RWPE1 (cell line): Measurements from ENCODE around the gene TLDC2.
"Not testable (repeated sequence)": the region's sequence is repeated elsewhere in the genome, so short reads cannot be mapped to it uniquely, and the experiment has no call there.

Experiments used
- CTCF ChIA-PET: fragments of 350-600 bp; sonication (Branson Sonifier 250); formaldehyde crosslinking; extraction: SDS; loops from one replicate; lab custom pipeline; 2021; lab: Yijun Ruan, JAX
- POLR2A ChIA-PET: fragments of 400-600 bp; formaldehyde crosslinking; extraction: SDS; loops from one replicate; lab custom pipeline; 2020; ENCODE audit warnings: antibody characterized with exemption; ENCODE audit not compliant: low non-redundant PET; lab: Yijun Ruan, JAX
- DNase-seq: peaks from one replicate; pipeline ENCODE4 v3.0.0; 2012; ENCODE audit warnings: low spot score
- H3K27ac ChIP-seq: fragments of 450-650 bp; 2 replicates; pipeline ENCODE4 v1.5.1; 2017
- TF ChIP-seq, protein P1 (sequence below): fragments of 450-650 bp; conservative IDR thresholded peaks from 2 replicates; pipeline ENCODE4 v1.5.1; 2017; ENCODE audit warnings: low read depth, mild to moderate bottlenecking

TLDC2 gene

DNA sequence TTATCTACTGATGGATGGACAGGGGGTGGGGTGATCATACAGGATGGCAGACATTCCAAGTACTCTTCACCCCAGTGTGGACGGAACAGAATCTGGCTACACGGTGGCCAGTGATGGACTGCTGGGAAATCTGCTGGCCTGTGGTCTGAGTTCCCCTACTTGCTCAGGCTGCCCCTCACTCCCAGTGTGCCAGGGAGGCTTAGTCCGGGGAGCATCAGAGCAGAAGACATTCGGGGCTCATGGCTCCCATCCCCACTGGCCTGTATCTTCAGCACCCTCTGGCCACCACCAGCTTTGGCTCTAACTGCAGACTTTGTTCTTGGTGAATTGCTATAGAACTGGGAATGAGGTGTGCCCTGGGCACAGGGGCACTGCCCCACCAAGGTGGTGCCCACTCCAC lies 15.3 kb downstream of the TLDC2 start:
- POLR2A ChIA-PET = no interaction called here
- CTCF ChIA-PET = interaction anchor here (0.7 kb wide), 1 partner anchor 692 kb away, joined by 4 read pairs; no protein-coding TSS in a partner anchor
- no peak overlapping the region for H3K27ac ChIP-seq
- DNase-seq = no peak
- TF ChIP-seq, protein P1, sequence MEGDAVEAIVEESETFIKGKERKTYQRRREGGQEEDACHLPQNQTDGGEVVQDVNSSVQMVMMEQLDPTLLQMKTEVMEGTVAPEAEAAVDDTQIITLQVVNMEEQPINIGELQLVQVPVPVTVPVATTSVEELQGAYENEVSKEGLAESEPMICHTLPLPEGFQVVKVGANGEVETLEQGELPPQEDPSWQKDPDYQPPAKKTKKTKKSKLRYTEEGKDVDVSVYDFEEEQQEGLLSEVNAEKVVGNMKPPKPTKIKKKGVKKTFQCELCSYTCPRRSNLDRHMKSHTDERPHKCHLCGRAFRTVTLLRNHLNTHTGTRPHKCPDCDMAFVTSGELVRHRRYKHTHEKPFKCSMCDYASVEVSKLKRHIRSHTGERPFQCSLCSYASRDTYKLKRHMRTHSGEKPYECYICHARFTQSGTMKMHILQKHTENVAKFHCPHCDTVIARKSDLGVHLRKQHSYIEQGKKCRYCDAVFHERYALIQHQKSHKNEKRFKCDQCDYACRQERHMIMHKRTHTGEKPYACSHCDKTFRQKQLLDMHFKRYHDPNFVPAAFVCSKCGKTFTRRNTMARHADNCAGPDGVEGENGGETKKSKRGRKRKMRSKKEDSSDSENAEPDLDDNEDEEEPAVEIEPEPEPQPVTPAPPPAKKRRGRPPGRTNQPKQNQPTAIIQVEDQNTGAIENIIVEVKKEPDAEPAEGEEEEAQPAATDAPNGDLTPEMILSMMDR = no peak

DNA sequence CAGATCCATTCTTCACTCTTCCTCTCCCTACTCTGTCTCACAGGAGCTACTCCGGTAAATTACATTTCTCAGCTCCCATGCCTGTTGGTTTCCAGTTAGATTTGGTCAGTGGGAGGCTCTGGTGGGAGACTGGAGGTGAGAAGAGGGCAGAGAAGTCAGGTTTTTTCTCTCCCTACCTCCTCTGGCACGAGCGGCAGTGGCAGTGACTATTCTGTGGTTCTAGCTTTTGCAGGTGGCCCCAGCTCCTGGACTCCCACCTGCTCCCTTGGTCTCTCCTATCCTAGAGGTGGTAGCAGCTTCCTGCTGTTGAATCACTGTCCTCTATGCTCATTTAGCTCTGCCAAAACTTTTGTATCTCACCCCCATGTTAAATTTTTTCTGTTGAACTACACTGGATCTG lies 17.9 kb downstream of the TLDC2 start:
- H3K27ac ChIP-seq = no peak overlapping the region
- ChIA-PET CTCF (interaction anchor here (0.6 to 1.9 kb wide), 3 partner anchors 11 to 25 kb away, joined by 3 to 5 read pairs (median 5); no protein-coding TSS in a partner anchor), POLR2A (no interaction called here)
- no peak for DNase-seq
- TF ChIP-seq, protein P1 = no peak

DNA sequence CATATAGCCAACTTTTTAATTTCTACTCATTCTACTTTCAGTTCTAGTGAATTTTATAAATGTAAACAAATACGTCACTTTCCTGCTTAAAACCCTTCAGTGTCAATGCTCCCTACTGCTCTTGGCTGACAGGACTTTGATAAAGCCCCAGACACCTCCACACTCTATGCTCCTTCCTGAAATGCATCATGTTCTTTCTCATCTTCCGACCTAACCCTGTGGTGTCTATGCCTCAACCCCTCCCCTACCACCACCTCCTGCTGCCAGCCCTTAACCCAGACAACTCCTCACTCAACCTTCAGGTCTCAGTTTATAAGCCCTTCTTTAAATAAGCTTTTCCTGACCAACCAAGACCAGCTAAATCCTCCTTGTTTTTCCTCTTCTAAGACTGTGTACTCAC lies 19.1 kb downstream of the TLDC2 start:
- POLR2A ChIA-PET = no interaction called here
- TF ChIP-seq, protein P1 = no peak
- no peak for DNase-seq
- CTCF ChIA-PET = interaction anchor here (0.6 to 1.9 kb wide), 3 partner anchors 12 to 792 kb away, joined by 3 to 6 read pairs (median 5); no protein-coding TSS in a partner anchor
- H3K27ac ChIP-seq = no peak overlapping the region

DNA sequence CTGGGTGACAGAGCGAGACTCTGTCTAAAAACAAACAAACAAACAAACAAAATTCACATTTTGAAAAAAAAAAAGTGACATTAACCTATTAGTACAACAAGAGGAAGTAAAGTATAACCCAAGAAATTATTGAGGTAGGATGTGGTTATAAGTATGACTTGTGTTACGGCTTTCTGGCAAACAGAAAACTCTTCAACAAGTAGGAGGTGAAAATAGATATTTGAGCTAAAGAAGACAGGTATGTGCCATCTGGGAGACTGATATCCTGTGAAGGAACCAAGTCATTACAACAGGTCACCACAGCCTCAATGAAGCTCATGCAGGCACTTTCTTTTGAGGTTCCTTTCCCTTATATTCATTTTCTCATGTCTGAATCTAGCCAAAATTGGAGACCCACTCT lies 28.8 kb downstream of the TLDC2 start:
- POLR2A ChIA-PET = no interaction called here
- no peak overlapping the region for H3K27ac ChIP-seq
- CTCF ChIA-PET = interaction anchor here (0.6 to 0.7 kb wide), 5 partner anchors 26 to 691 kb away, joined by 3 to 9 read pairs (median 4); no protein-coding TSS in a partner anchor
- DNase-seq = no peak
- TF ChIP-seq, protein P1 = no peak

DNA sequence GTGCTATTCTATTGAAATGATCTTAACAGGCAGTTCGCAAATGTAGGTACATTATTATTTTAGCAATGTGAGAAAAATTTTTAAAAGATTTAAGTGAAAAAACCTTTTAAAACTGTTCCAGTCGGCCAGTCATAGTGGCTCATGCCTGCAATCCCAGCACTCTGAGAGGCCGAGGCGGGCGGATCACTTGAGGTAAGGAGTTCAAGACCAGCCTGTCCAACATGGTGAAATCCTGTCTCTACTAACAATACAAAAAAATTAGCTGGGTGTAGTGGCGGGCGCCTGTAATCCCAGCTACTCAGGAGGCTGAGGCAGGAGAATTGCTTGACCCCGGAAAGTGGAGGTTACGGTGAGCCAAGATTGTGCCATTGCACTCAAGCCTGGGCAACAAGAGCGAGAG lies 29.6 kb downstream of the TLDC2 start:
- H3K27ac ChIP-seq, POLR2A ChIA-PET, CTCF ChIA-PET, DNase-seq: not testable (repeated sequence)

DNA sequence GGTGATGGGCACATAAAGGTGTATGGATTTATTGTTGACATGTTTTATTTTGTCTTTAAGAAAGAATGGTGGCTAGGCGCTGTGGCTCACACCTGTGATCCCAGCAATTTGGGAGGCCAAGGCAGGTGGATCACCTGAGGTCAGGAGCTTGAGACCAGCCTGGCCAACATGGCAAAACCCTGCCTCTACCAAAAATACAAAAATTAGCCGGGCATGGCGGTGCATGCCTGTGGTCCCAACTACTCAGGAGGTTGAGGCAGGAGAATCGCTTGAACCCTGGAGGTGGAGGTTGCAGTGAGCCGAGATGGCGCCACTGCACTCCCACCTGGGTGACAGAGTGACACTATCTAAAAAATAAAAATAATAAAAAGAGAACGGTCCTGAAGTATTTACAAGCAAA lies 30.1 kb downstream of the TLDC2 start:
- CTCF ChIA-PET, POLR2A ChIA-PET, H3K27ac ChIP-seq, DNase-seq: not testable (repeated sequence)

DNA sequence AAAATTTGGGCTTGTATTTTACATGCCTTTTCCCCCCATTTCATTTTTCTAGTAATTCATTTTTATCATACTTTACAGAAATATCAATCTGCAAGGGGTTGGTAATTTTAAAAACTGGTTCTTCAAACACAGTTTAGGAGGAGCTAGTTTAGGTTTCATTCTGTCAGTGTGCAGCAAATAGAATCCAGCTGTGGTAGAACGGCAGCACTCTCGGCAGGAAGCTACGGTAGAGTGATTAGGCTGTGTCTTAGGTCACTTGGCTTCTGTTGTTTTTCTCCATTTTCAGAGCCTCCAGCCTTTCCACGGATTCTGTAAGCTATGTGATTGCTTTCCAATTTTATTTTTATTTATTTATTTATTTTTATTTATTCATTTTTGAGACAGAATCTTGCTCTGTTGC lies 32.7 kb downstream of the TLDC2 start:
- H3K27ac ChIP-seq = no peak overlapping the region

More for the DNA sequence above, 32.7 kb downstream of the TLDC2 start:
- ChIA-PET CTCF (interaction anchor here (1.7 kb wide), 1 partner anchor 10 kb away, joined by 6 read pairs; no protein-coding TSS in a partner anchor), POLR2A (no interaction called here)
- TF ChIP-seq, protein P1 = no peak
- no peak for DNase-seq
